IMR-90 (cell line): Measurements from ENCODE around the gene HDAC5. TPM values are rescaled to one million over a fixed set of nuclear protein-coding genes. Genes with fewer than 3 reads are reported as not detected.

Source experiments
- ATAC-seq: fragments of 200-7000 bp; cut with Tn5 transposase; 2 replicates; pipeline ENCODE4 v1.9.1; 2020; ENCODE audit warnings: low read depth, mild to moderate bottlenecking, moderate library complexity
- BruUV-seq: library from RNA; stranded (reverse); fragments of 400-500 nt; replicated peaks from 2 replicates; lab custom pipeline; 2021; lab: Mats Ljungman, UMichigan
- CTCF ChIA-PET: fragments of 300-600 bp; formaldehyde crosslinking; extraction: SDS; loops from one replicate; lab custom pipeline; 2021; ENCODE audit warnings: antibody characterized with exemption; lab: Yijun Ruan, JAX
- POLR2A ChIA-PET: fragments of 300-600 bp; sonication (Branson Sonifier 250); formaldehyde crosslinking; loops from one replicate; lab custom pipeline; 2022; ENCODE audit warnings: antibody characterized with exemption; ENCODE audit not compliant: unreplicated experiment; lab: Charles Lee
- DNase-seq: peaks from one replicate; pipeline ENCODE4 v3.0.0; 2013
- H2AFZ ChIP-seq: replicated peaks from 2 replicates; pipeline ENCODE3; 2013; ENCODE audit warnings: low read length, mild to moderate bottlenecking; ENCODE audit not compliant: poor library complexity
- H2AK5ac ChIP-seq: 2 replicates; pipeline ENCODE4 v1.6.1; 2013; ENCODE audit warnings: low read depth, low read length, inconsistent platforms
- H2AK9ac ChIP-seq: replicated peaks from 2 replicates; pipeline ENCODE3; 2013; ENCODE audit warnings: mild to moderate bottlenecking, low read depth, low read length, moderate library complexity; ENCODE audit not compliant: poor library complexity
- H2BK120ac ChIP-seq: 2 replicates; pipeline ENCODE4 v1.6.1; 2013; ENCODE audit warnings: low read depth, low read length, inconsistent platforms
- H2BK15ac ChIP-seq: 3 replicates; pipeline ENCODE4 v1.6.1; 2013; ENCODE audit warnings: low read depth, low read length, inconsistent platforms
- H2BK20ac ChIP-seq: 2 replicates; pipeline ENCODE4 v1.6.1; 2013; ENCODE audit warnings: low read depth, mild to moderate bottlenecking, inconsistent platforms, low read length, moderate library complexity
- H2BK5ac ChIP-seq: 2 replicates; pipeline ENCODE4 v1.6.1; 2013; ENCODE audit warnings: mild to moderate bottlenecking, low read depth, low read length, inconsistent platforms; ENCODE audit not compliant: poor library complexity, severe bottlenecking
- H3K14ac ChIP-seq: replicated peaks from 2 replicates; pipeline ENCODE4 v1.6.1; 2013; ENCODE audit warnings: low read depth, low read length, inconsistent platforms
- H3K18ac ChIP-seq: 2 replicates; pipeline ENCODE4 v1.6.1; 2013; ENCODE audit warnings: low read depth, low read length, control low read depth
- H3K23ac ChIP-seq: 2 replicates; pipeline ENCODE4 v1.6.1; 2013; ENCODE audit warnings: low read depth, low read length, inconsistent platforms
- H3K27ac ChIP-seq: 2 replicates; pipeline ENCODE4 v1.5.1; 2013; ENCODE audit warnings: mild to moderate bottlenecking, control low read depth, low read length; ENCODE audit not compliant: insufficient read depth
- H3K27me3 ChIP-seq: 2 replicates; pipeline ENCODE4 v1.6.1; 2013; ENCODE audit warnings: low read length; ENCODE audit not compliant: control insufficient read depth, insufficient read depth
- H3K36me3 ChIP-seq: 2 replicates; pipeline ENCODE4 v1.6.1; 2013; ENCODE audit warnings: low read length, mixed read lengths; ENCODE audit not compliant: control insufficient read depth, insufficient read depth
- H3K4ac ChIP-seq: 2 replicates; pipeline ENCODE4 v1.6.1; 2013; ENCODE audit warnings: low read depth, low read length, inconsistent platforms
- H3K4me1 ChIP-seq: 2 replicates; pipeline ENCODE4 v1.6.1; 2013; ENCODE audit warnings: low read length, mixed read lengths; ENCODE audit not compliant: control insufficient read depth, insufficient read depth
- H3K4me2 ChIP-seq: 2 replicates; pipeline ENCODE4 v1.6.1; 2013; ENCODE audit warnings: low read depth, mild to moderate bottlenecking, control low read depth, low read length, moderate library complexity
- H3K4me3 ChIP-seq: 2 replicates; pipeline ENCODE4 v1.5.1; 2013; ENCODE audit warnings: low read depth, mild to moderate bottlenecking, control low read depth, low read length, moderate library complexity; ENCODE audit not compliant: insufficient read depth
- H3K56ac ChIP-seq: 2 replicates; pipeline ENCODE4 v1.6.1; 2013; ENCODE audit warnings: low read length, inconsistent platforms; ENCODE audit not compliant: insufficient read depth; ENCODE audit errors: extremely low read depth
- H3K79me1 ChIP-seq, 2 experiments: 2 replicates each; pipeline ENCODE4 v1.6.1; 2013; ENCODE audit warnings: low read length in 2 of 2, inconsistent platforms in 1 of 2, low read depth in 1 of 2
- H3K9ac ChIP-seq: 2 replicates; pipeline ENCODE4 v1.6.1; 2013; ENCODE audit warnings: low read depth, low read length, control low read depth
- H3K9me1 ChIP-seq: 2 replicates; pipeline ENCODE4 v1.6.1; 2013; ENCODE audit warnings: low read length, inconsistent platforms; ENCODE audit not compliant: insufficient read depth
- H3K9me3 ChIP-seq: 2 replicates; pipeline ENCODE4 v1.6.1; 2013; ENCODE audit warnings: low read length; ENCODE audit not compliant: control insufficient read depth, insufficient read depth
- H4K20me1 ChIP-seq: 2 replicates; pipeline ENCODE4 v1.6.1; 2013; ENCODE audit warnings: low read length, inconsistent platforms; ENCODE audit not compliant: insufficient read depth
- H4K5ac ChIP-seq: 2 replicates; pipeline ENCODE4 v1.6.1; 2013; ENCODE audit warnings: mild to moderate bottlenecking, low read depth, low read length, control low read depth
- H4K8ac ChIP-seq, 2 experiments: 2 replicates each; pipeline ENCODE4 v1.6.1; 2013; ENCODE audit warnings: low read depth in 2 of 2, low read length in 2 of 2, control low read depth in 1 of 2, inconsistent platforms in 1 of 2
- H4K91ac ChIP-seq: 2 replicates; pipeline ENCODE4 v1.6.1; 2013; ENCODE audit warnings: low read depth, low read length, inconsistent platforms; ENCODE audit not compliant: insufficient read depth
- BHLHE40 ChIP-seq: fragments of 150-350 bp; IDR thresholded peaks from 2 replicates; pipeline ENCODE4 v1.6.1; 2016; ENCODE audit warnings: mild to moderate bottlenecking, low read depth, low read length
- CEBPB ChIP-seq: IDR thresholded peaks from 2 replicates; pipeline ENCODE4 v1.6.1; 2012; ENCODE audit warnings: low read depth, low read length, improper control_type of control experiment
- CHD1 ChIP-seq: IDR thresholded peaks from 2 replicates; pipeline ENCODE4 v1.6.1; 2012; ENCODE audit warnings: low read depth, low read length, improper control_type of control experiment
- FOS ChIP-seq: fragments of 150-350 bp; IDR thresholded peaks from 2 replicates; pipeline ENCODE4 v1.6.1; 2016; ENCODE audit warnings: low read depth, low read length
- MAFK ChIP-seq: IDR thresholded peaks from 2 replicates; pipeline ENCODE4 v1.6.1; 2012; ENCODE audit warnings: low read depth, low read length, improper control_type of control experiment
- MAZ ChIP-seq: IDR thresholded peaks from 2 replicates; pipeline ENCODE4 v1.6.1; 2012; ENCODE audit warnings: low read depth, mild to moderate bottlenecking, low read length, improper control_type of control experiment, moderate library complexity, borderline replicate concordance
- MXI1 ChIP-seq: IDR thresholded peaks from 2 replicates; pipeline ENCODE4 v1.6.1; 2012; ENCODE audit warnings: low read depth, mild to moderate bottlenecking, low read length, moderate library complexity, borderline replicate concordance
- NFE2L2 ChIP-seq: fragments of 150-350 bp; IDR thresholded peaks from 2 replicates; pipeline ENCODE4 v1.6.1; 2016; ENCODE audit warnings: low read depth, mild to moderate bottlenecking, low read length
- POLR2A ChIP-seq: IDR thresholded peaks from 2 replicates; pipeline ENCODE4 v1.6.1; 2012; ENCODE audit warnings: mild to moderate bottlenecking, low read depth, low read length
- RAD21 ChIP-seq: IDR thresholded peaks from 2 replicates; pipeline ENCODE4 v1.6.1; 2012; ENCODE audit warnings: low read length, improper control_type of control experiment
- RCOR1 ChIP-seq: IDR thresholded peaks from 2 replicates; pipeline ENCODE4 v1.6.1; 2012; ENCODE audit warnings: mild to moderate bottlenecking, low read length, improper control_type of control experiment; ENCODE audit not compliant: insufficient replicate concordance
- SMC3 ChIP-seq: fragments of 150-350 bp; IDR thresholded peaks from 2 replicates; pipeline ENCODE4 v1.6.1; 2016; ENCODE audit warnings: low read depth, mild to moderate bottlenecking, antibody characterized with exemption, low read length, moderate library complexity
- WGBS, 2 experiments: methylation state at CpG; one replicate each; pipeline versions ENCODE4 v1.1.5 to v1.1.7; 2013; ENCODE audit warnings: missing lambda C conversion rate in 2 of 2; ENCODE audit not compliant: insufficient read length in 1 of 2; ENCODE audit errors: extremely low coverage in 2 of 2; 5-methylcytosine and 5-hydroxymethylcytosine counted together
- dilution Hi-C: fragments of 300-500 bp; cut with HindIII; formaldehyde crosslinking; loops from one replicate; pipeline ENCODE4 v1.14.3; 2018; ENCODE audit warnings: low sequenced_read_pairs; ENCODE audit not compliant: unreplicated experiment
- in situ Hi-C: fragments of 300-500 bp; cut with MboI; formaldehyde crosslinking; loops from 3 replicates; pipeline ENCODE4 v1.14.3; 2019; ENCODE audit warnings: low sequenced_read_pairs, inconsistent platforms, mixed read lengths
- intact Hi-C: fragments of 100-400 bp; cut with micrococcal nuclease; formaldehyde crosslinking; loops from 2 replicates; pipeline ENCODE4 v1.10.0; 2022
- polyA plus RNA-seq, 3 experiments: library from polyadenylated mRNA; depleted of rRNA; stranded (reverse); fragments of >200 nt; gene quantifications; 2 replicates each; pipeline ENCODE4 v1.2.3, GENCODE V29; 2012; ENCODE audit warnings: low replicate concordance in 1 of 3
- total RNA-seq: library from RNA; depleted of rRNA; stranded (reverse); fragments of >200 nt; gene quantifications from 2 replicates; pipeline ENCODE4 v1.2.3, GENCODE V29; 2012
- TF ChIP-seq, protein P1 (sequence below): conservative IDR thresholded peaks from 2 replicates; pipeline ENCODE4 v1.5.1; 2012; ENCODE audit warnings: mild to moderate bottlenecking, low read depth, low read length, improper control_type of control experiment
- TF ChIP-seq, protein P2 (sequence below): fragments of 150-350 bp; IDR thresholded peaks from 2 replicates; pipeline ENCODE4 v1.6.1; 2016; ENCODE audit warnings: low read depth, mild to moderate bottlenecking, low read length, moderate library complexity, borderline replicate concordance

Gene HDAC5
- total and polyA plus RNA-seq, 2 of the 4 experiments (the other 2 are of a cell fraction): 47.0 to 61.3 TPM

DNA sequence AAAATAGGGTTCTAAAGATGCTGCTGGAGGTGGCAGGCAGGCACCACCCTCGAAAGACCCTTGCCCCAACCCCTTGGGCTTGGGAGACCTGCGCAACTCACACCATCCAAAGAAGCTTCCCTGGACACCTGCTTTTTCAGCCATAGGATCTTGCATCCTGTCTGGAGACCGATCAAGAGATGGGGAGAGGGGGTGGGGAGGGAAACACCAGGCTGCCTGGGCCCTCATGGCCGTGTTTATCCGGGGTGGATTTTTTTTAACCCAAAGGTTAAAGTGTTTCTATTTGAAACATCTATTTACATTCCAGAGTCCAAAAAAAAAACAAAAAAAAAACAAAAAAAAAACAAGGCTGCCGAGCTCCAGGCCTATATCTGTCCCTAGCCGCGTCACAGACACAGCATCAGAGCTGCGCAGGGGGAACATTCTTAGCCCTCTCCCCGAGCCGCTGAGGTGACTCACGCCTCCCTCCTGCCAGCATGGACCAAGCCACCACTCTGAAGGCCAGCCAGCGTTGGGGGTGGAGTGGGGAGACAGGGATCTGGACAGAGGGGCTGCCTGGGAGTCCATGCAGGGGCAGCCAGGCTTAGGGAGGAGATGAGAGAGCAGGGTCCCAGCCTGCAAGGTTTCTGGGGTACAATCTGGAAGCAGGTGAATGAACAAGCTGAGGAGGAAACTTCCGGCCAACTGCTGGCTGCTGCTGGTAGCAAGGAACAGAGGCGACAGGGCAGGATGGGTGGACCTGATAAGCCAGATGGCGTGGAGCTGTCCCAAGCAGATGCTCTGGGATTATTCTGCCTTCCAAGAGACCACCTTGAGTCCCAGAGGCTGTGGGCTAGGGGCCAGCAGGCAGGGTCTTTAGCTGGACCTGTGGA lies 14.8 kb downstream of the HDAC5 start:
- POLR2A ChIA-PET: interaction anchor here (0.7 kb wide), 1 partner anchor 54 kb away, joined by 6 read pairs; no protein-coding TSS in a partner anchor
- peak overlapping the region; percentile 73 for H2AFZ ChIP-seq
- peak overlapping the region; percentile 39 for H3K18ac ChIP-seq
- H2BK20ac ChIP-seq: peak overlapping the region; percentile 95
- H3K4me1 ChIP-seq: peaks cover 47% of the 10 kb centered on the region
- peaks cover 14 to 86% of the 10 kb centered on the region in 2 experiments for H3K79me1 ChIP-seq
- peaks cover 30% of the 10 kb centered on the region for H4K20me1 ChIP-seq
- no peak overlapping the region for H3K4me3 ChIP-seq
- peak overlapping the region; percentile 100 for H3K4ac ChIP-seq
- dilution Hi-C loops (no loop called here), intact Hi-C loops (loop anchor here (1.0 kb wide), 2 partner anchors 13 to 42 kb away; partner anchors contain the start of gene LSM12), in situ Hi-C loops (no loop called here)
- peak overlapping the region; percentile 23 to 82; a peak in 2 of 4 replicates for H4K8ac ChIP-seq
- peak overlapping the region; percentile 88; the same call in 1 of the 3 replicates for H2BK15ac ChIP-seq
- H2BK120ac ChIP-seq: peak overlapping the region; percentile 99
- H3K9ac ChIP-seq: 0 out of 2 replicates have a peak overlapping the region, but pooled peaks have one; percentile 15
- DNase-seq (peak; percentile 98), ATAC-seq (peak; percentile 90)
- H3K9me3 ChIP-seq: no peaks in the 10 kb centered on the region
- H3K27ac ChIP-seq: peak overlapping the region; percentile 84
- no TSS peak for BruUV-seq
- H4K5ac ChIP-seq: peak overlapping the region; percentile 44; the same call in 1 of the 2 replicates
- WGBS, 2 experiments: 53% methylated on average over 3 of the region's 16 CpGs; no CpG with 5 or more reads in 1 of the 2 experiments
- H3K14ac ChIP-seq: peak overlapping the region; percentile 99
- H4K91ac ChIP-seq: peak overlapping the region; percentile 97
- H3K27me3 ChIP-seq: no peaks in the 10 kb centered on the region
- H2BK5ac ChIP-seq: peak overlapping the region; percentile 88
- peak overlapping the region; percentile 98 for H2AK9ac ChIP-seq
- H3K36me3 ChIP-seq: no peaks in the 10 kb centered on the region; the same call in 1 of the 2 replicates
- peak overlapping the region; percentile 99 for H3K23ac ChIP-seq
- H3K4me2 ChIP-seq: peak overlapping the region; percentile 48
- peak overlapping the region; percentile 93 for H2AK5ac ChIP-seq
- CTCF ChIA-PET: interaction anchor here (1.0 kb wide), 1 partner anchor 12 kb away, joined by 4 read pairs; no protein-coding TSS in a partner anchor
- peaks cover 25% of the 10 kb centered on the region for H3K9me1 ChIP-seq
- H3K56ac ChIP-seq: peak overlapping the region; percentile 73; the same call in 1 of the 2 replicates
- peak; percentile 30; the same call in 1 of the 2 replicates for TF ChIP-seq BHLHE40
- TF ChIP-seq RCOR1: peak; percentile 31
- peak; percentile 49 for TF ChIP-seq POLR2A
- TF ChIP-seq CEBPB: no peak
- TF ChIP-seq MXI1: peak; percentile 76; the same call in 1 of the 2 replicates
- peak; percentile 97 for TF ChIP-seq FOS
- peak; percentile 68 for TF ChIP-seq MAZ
- no peak for TF ChIP-seq NFE2L2
- no peak for TF ChIP-seq SMC3
- TF ChIP-seq, protein P1, sequence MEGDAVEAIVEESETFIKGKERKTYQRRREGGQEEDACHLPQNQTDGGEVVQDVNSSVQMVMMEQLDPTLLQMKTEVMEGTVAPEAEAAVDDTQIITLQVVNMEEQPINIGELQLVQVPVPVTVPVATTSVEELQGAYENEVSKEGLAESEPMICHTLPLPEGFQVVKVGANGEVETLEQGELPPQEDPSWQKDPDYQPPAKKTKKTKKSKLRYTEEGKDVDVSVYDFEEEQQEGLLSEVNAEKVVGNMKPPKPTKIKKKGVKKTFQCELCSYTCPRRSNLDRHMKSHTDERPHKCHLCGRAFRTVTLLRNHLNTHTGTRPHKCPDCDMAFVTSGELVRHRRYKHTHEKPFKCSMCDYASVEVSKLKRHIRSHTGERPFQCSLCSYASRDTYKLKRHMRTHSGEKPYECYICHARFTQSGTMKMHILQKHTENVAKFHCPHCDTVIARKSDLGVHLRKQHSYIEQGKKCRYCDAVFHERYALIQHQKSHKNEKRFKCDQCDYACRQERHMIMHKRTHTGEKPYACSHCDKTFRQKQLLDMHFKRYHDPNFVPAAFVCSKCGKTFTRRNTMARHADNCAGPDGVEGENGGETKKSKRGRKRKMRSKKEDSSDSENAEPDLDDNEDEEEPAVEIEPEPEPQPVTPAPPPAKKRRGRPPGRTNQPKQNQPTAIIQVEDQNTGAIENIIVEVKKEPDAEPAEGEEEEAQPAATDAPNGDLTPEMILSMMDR: no peak
- no peak for TF ChIP-seq CHD1
- TF ChIP-seq, protein P2, sequence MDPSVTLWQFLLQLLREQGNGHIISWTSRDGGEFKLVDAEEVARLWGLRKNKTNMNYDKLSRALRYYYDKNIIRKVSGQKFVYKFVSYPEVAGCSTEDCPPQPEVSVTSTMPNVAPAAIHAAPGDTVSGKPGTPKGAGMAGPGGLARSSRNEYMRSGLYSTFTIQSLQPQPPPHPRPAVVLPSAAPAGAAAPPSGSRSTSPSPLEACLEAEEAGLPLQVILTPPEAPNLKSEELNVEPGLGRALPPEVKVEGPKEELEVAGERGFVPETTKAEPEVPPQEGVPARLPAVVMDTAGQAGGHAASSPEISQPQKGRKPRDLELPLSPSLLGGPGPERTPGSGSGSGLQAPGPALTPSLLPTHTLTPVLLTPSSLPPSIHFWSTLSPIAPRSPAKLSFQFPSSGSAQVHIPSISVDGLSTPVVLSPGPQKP: no peak
- no peak; the same call in 1 of the 2 replicates for TF ChIP-seq RAD21
- TF ChIP-seq MAFK: no peak
